GM12878 (cell line): Measurements from ENCODE around the gene CNTNAP5. TPM values are rescaled to one million over a fixed set of nuclear protein-coding genes. Genes with fewer than 3 reads are reported as not detected.

Source experiments
- ATAC-seq: fragments of 200-7000 bp; cut with Tn5 transposase; 3 replicates; pipeline ENCODE4 v1.9.1; 2020; ENCODE audit warnings: mild to moderate bottlenecking, moderate library complexity
- BruUV-seq: library from RNA; stranded (reverse); fragments of 400-500 nt; replicated peaks from 2 replicates; lab custom pipeline; 2021; lab: Mats Ljungman, UMichigan
- CTCF ChIA-PET: fragments of 300-600 bp; sonication (Branson Sonifier 250); formaldehyde crosslinking; extraction: SDS; loops from one replicate; lab custom pipeline; 2021; ENCODE audit warnings: inconsistent platforms; lab: Yijun Ruan, JAX
- POLR2A ChIA-PET: fragments of 350-600 bp; formaldehyde crosslinking; extraction: SDS; loops from one replicate; lab custom pipeline; 2021; ENCODE audit warnings: inconsistent platforms; lab: Charles Lee
- RAD21 ChIA-PET: fragments of 300-600 bp; sonication (Branson Sonifier 250); formaldehyde crosslinking; loops from one replicate; lab custom pipeline; 2023; ENCODE audit warnings: antibody characterized with exemption; ENCODE audit not compliant: unreplicated experiment; lab: Charles Lee
- SMC1A ChIA-PET: fragments of 300-600 bp; sonication (Branson Sonifier 250); formaldehyde crosslinking; loops from one replicate; lab custom pipeline; 2023; ENCODE audit not compliant: unreplicated experiment, uncharacterized antibody; lab: Charles Lee
- DNase-seq: peaks from one replicate; pipeline ENCODE4 v3.0.0-alpha.2; 2011; ENCODE audit warnings: low read depth, low spot score
- FAIRE-seq: peaks from 3 replicates; lab custom pipeline; 2011; peaks lifted over from hg19 to GRCh38; lab: Jason Lieb, UNC
- H2AFZ ChIP-seq: 2 replicates; pipeline ENCODE4 v1.6.0; 2011; ENCODE audit warnings: low read depth, low read length, control low read depth; ENCODE audit not compliant: control insufficient read depth
- H3K27ac ChIP-seq: 2 replicates; pipeline ENCODE4 v1.5.1; 2011; ENCODE audit warnings: control low read depth; ENCODE audit not compliant: control insufficient read depth, insufficient read depth
- H3K27me3 ChIP-seq, 2 experiments: replicated peaks in 1 of 2; 2 replicates each; pipeline versions ENCODE4 v1.6.0 to v1.6.1; 2011; ENCODE audit warnings: low read length in 1 of 2; ENCODE audit not compliant: control insufficient read depth in 2 of 2, insufficient read depth in 2 of 2
- H3K36me3 ChIP-seq, 2 experiments: 2 replicates each; pipeline ENCODE4 v1.5.1; 2011; ENCODE audit warnings: low read length in 1 of 2; ENCODE audit not compliant: control insufficient read depth in 2 of 2, insufficient read depth in 2 of 2
- H3K4me1 ChIP-seq: 2 replicates; pipeline ENCODE4 v1.6.1; 2011; ENCODE audit warnings: mild to moderate bottlenecking, low read length, moderate library complexity, mixed read lengths; ENCODE audit not compliant: control insufficient read depth, insufficient read depth
- H3K4me2 ChIP-seq: 2 replicates; pipeline ENCODE4 v1.6.0; 2011; ENCODE audit warnings: control low read depth; ENCODE audit not compliant: control insufficient read depth, insufficient read depth
- H3K4me3 ChIP-seq: fragments of 200-600 bp; sonication (generic); 2 replicates; pipeline ENCODE4 v1.5.1; 2016
- H3K79me2 ChIP-seq: 2 replicates; pipeline ENCODE4 v1.6.0; 2011; ENCODE audit warnings: low read length; ENCODE audit not compliant: control insufficient read depth, insufficient read depth
- H3K9ac ChIP-seq: 2 replicates; pipeline ENCODE4 v1.8.0; 2011; ENCODE audit warnings: low read length, control low read depth, mixed read lengths; ENCODE audit not compliant: control insufficient read depth, insufficient read depth
- H3K9me3 ChIP-seq: replicated peaks from 3 replicates; pipeline ENCODE4 v1.5.1; 2011; ENCODE audit warnings: mild to moderate bottlenecking, low read length; ENCODE audit not compliant: control insufficient read depth, insufficient read depth
- H4K20me1 ChIP-seq: 2 replicates; pipeline ENCODE4 v1.6.0; 2011; ENCODE audit not compliant: control insufficient read depth, insufficient read depth
- ASH2L ChIP-seq: fragments of 300-600, 200-600 bp; sonication (generic); IDR thresholded peaks from 2 replicates; pipeline ENCODE4 v1.6.1; 2017; ENCODE audit warnings: low read depth, mild to moderate bottlenecking, borderline replicate concordance
- ATF3 ChIP-seq: IDR thresholded peaks from 2 replicates; pipeline ENCODE4 v1.6.1; 2011; ENCODE audit warnings: low read depth, mild to moderate bottlenecking, low read length, moderate library complexity, borderline replicate concordance; ENCODE audit errors: extremely low read depth
- E2F4 ChIP-seq: IDR thresholded peaks from 2 replicates; pipeline ENCODE4 v1.6.1; 2012; ENCODE audit warnings: low read depth, low read length, improper control_type of control experiment
- EED ChIP-seq: sonication (generic); IDR thresholded peaks from 2 replicates; pipeline ENCODE4 v1.6.1; 2016; ENCODE audit warnings: antibody characterized with exemption, low read depth
- IKZF2 ChIP-seq, 2 experiments: fragments of 450-650 bp; IDR thresholded peaks; 2 replicates each; pipeline ENCODE4 v1.6.1; 2017; ENCODE audit warnings: mild to moderate bottlenecking in 2 of 2, moderate library complexity in 2 of 2
- NFIC ChIP-seq: IDR thresholded peaks from 2 replicates; pipeline ENCODE4 v1.6.1; 2012; ENCODE audit warnings: low read depth, mild to moderate bottlenecking, inconsistent platforms, low read length, moderate library complexity
- NKRF ChIP-seq: fragments of 450-650 bp; conservative IDR thresholded peaks from 2 replicates; pipeline ENCODE4 v1.6.1; 2017; ENCODE audit warnings: mild to moderate bottlenecking, moderate library complexity
- RAD21 ChIP-seq: IDR thresholded peaks from 2 replicates; pipeline ENCODE4 v1.6.1; 2011; ENCODE audit warnings: mild to moderate bottlenecking, low read depth, low read length, moderate library complexity; ENCODE audit not compliant: insufficient read depth
- RBBP5 ChIP-seq: fragments of 200-600 bp; sonication (generic); conservative IDR thresholded peaks from 2 replicates; pipeline ENCODE4 v1.6.1; 2016
- REST ChIP-seq: IDR thresholded peaks from 2 replicates; pipeline ENCODE4 v1.6.1; 2012; ENCODE audit warnings: mild to moderate bottlenecking, low read depth, low read length
- TCF7 ChIP-seq: IDR thresholded peaks from 2 replicates; pipeline ENCODE4 v1.6.1; 2014; ENCODE audit warnings: antibody characterized with exemption, borderline replicate concordance
- ZBTB11 ChIP-seq: fragments of 450-650 bp; formaldehyde crosslinking; IDR thresholded peaks from 2 replicates; pipeline ENCODE4 v1.5.0; 2022; ENCODE audit warnings: mild to moderate bottlenecking, missing genetic modification characterization
- ZZZ3 ChIP-seq: IDR thresholded peaks from 2 replicates; pipeline ENCODE4 v1.6.1; 2011; ENCODE audit warnings: low read depth; ENCODE audit not compliant: control insufficient read depth, insufficient read length
- WGBS: methylation state at CpG from one replicate; pipeline ENCODE4 v1.1.6; 2016; ENCODE audit warnings: low lambda C conversion rate; ENCODE audit not compliant: insufficient replicate concordance, insufficient coverage; ENCODE audit errors: missing lambda C conversion rate; 5-methylcytosine and 5-hydroxymethylcytosine counted together
- in situ Hi-C: fragments of 300-500 bp; cut with MboI; formaldehyde crosslinking; loops from 9 replicates; pipeline ENCODE4 v1.14.3; 2018; ENCODE audit warnings: mixed read lengths
- intact Hi-C: fragments of 100-400 bp; cut with micrococcal nuclease; formaldehyde crosslinking; loops from one replicate; pipeline ENCODE4 v1.14.2; 2022; ENCODE audit not compliant: unreplicated experiment
- polyA plus RNA-seq, 11 experiments: library from polyadenylated mRNA; depleted of rRNA in 4 of 11; unstranded in 6 of 11; stranded (reverse) in 5 of 11; fragments of >200 nt; fragmentation: Nextera tagmentation in 4 of 11; fragmentation: Illumina TruSeq in 1 of 11; extraction: Ambion mirVana in 4 of 11; extraction: Trizol in 1 of 11; gene quantifications; 1 replicate in 1 of 11; 2 replicates in 10 of 11; pipeline versions ENCODE4 v1.2.1 to v1.2.3, GENCODE V29; 2011 to 2016; ENCODE audit warnings: inconsistent platforms in 2 of 11, missing spikeins in 2 of 11, low read depth in 1 of 11
- total RNA-seq, 4 experiments: library from RNA; depleted of rRNA in 3 of 4; stranded (reverse); fragments of >200 nt in 3 of 4; fragmentation: Illumina TruSeq in 1 of 4; extraction: Trizol in 1 of 4; gene quantifications; 2 replicates each; pipeline versions ENCODE4 v1.2.1 to v1.2.3, GENCODE V29; 2013 to 2021

Gene CNTNAP5
- total and polyA plus RNA-seq, 10 of the 15 experiments (the other 5 are each of a cell fraction or from before 2014, with no cell fraction given), result not detected

- TF ChIP-seq E2F4 (no peak), TCF7 (no peak)
These were observed 302.2 kb downstream of the CNTNAP5 start (continued) for GRCh38 chr2:124327303-124327702.

GRCh38 chr2:124328397-124328796 lies 303.3 kb downstream of the CNTNAP5 start:
- no peak overlapping the region for H3K4me3 ChIP-seq
- no peaks in the 10 kb centered on the region for H3K27me3 ChIP-seq
- intact Hi-C loops, result no loop called here
- H4K20me1 ChIP-seq, result no peaks in the 10 kb centered on the region
- H3K27ac ChIP-seq, result no peak overlapping the region
- ATAC-seq (no peak), FAIRE-seq (no peak), DNase-seq (no peak)
- H3K79me2 ChIP-seq, result no peaks in the 10 kb centered on the region
- SMC1A ChIA-PET, result no interaction called here
- no peak overlapping the region for H2AFZ ChIP-seq
- BruUV-seq, result no TSS peak
- H3K4me1 ChIP-seq, result no peaks in the 10 kb centered on the region
- CTCF ChIA-PET, result no interaction called here
- H3K4me2 ChIP-seq, result no peak overlapping the region
- 45% methylated on average over 3 of the region's 3 CpGs for WGBS
- no peaks in the 10 kb centered on the region for H3K36me3 ChIP-seq
- POLR2A ChIA-PET, result no interaction called here
- no peak overlapping the region for H3K9ac ChIP-seq
- RAD21 ChIA-PET, result no interaction called here
- in situ Hi-C loops, result no loop called here
- H3K9me3 ChIP-seq, result no peaks in the 10 kb centered on the region
- TF ChIP-seq NFIC (no peak), ZZZ3 (no peak), REST (no peak), NKRF (no peak), RBBP5 (no peak), ASH2L (no peak), RAD21 (no peak), IKZF2 (IDR thresholded peaks at IDR 0.05) (no peak), ATF3 (no peak), EED (no peak), ZBTB11 (CRISPR knock-in tag) (no peak)
